ENCODE data around the gene SMIM5. TPM values are rescaled to one million over a fixed set of nuclear protein-coding genes. Genes with fewer than 3 reads are reported as not detected.

SMIM5 gene
- polyA plus RNA-seq, 1 donor from 2014 or later: 0.59 TPM

DNA sequence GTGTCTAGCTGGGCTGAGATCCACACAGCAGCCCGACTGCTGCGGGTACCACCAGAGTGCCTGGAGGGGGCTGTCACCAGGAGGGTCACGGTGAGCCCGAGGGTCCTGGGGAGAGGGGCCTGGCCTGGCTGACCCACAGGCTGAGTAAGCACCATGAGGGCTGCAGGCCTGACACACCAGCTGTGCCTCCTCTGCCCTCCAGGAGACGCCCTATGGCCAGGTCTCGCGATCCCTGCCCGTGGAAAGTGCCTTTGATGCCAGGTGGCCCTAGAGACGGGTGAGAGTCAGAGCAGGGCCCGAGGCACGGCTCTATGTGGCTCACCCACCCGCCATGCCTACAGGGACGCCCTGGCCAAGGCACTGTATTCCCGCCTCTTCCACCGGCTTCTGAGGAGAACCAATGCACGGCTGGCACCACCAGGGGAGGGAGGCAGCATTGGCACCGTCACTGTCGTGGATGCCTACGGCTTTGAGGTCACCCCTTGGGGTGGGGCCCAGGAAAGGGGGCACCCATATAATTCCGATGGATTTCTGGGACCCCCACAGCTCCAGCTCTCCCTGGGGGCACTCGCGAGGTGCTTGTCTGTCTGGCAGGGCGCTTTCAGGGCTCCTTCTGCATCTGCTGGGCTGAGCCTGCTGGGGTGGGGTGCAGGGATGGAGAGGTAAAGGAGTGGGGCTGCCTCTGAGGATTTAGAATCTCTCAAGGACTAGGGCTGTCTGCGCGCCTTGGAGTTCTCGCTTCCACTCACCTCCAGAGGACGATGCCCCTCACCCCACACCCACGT, 38.5 kb upstream of the SMIM5 start:
- H3K27ac ChIP-seq (ENCODE audit: low read length): no peak overlapping the region
- no peaks in the 10 kb centered on the region for H3K79me2 ChIP-seq (replicated peaks; ENCODE audit: insufficient read depth, low read length)
- H3K9me2 ChIP-seq (ENCODE audit: insufficient read depth, low read length): no peaks in the 10 kb centered on the region
- TF ChIP-seq EP300 (conservative IDR thresholded peaks at IDR 0.05; ENCODE audit: poor library complexity, severe bottlenecking) (no peak), MXI1 (conservative IDR thresholded peaks at IDR 0.05; ENCODE audit: poor library complexity, severe bottlenecking) (no peak)
- no peaks in the 10 kb centered on the region for H3K9me3 ChIP-seq (ENCODE audit: low read length)
- no peak overlapping the region for H3K4me3 ChIP-seq (ENCODE audit: low read length)
- H3F3A ChIP-seq (ENCODE audit: insufficient read depth, low read length, poor library complexity, severe bottlenecking): no peaks in the 10 kb centered on the region
- peaks cover 2% of the 10 kb centered on the region for H3K27me3 ChIP-seq (ENCODE audit: insufficient read depth, low read depth, low read length)
- H3K4me2 ChIP-seq (ENCODE audit: low read length): no peak overlapping the region
- no peak overlapping the region for H2AFZ ChIP-seq (ENCODE audit: low read depth, low read length)
- H4K20me1 ChIP-seq (ENCODE audit: insufficient read depth): no peaks in the 10 kb centered on the region
- no peak overlapping the region for H3K9ac ChIP-seq (ENCODE audit: low read length)
- no peaks in the 10 kb centered on the region for H3K36me3 ChIP-seq (ENCODE audit: insufficient read depth, low read length)

DNA sequence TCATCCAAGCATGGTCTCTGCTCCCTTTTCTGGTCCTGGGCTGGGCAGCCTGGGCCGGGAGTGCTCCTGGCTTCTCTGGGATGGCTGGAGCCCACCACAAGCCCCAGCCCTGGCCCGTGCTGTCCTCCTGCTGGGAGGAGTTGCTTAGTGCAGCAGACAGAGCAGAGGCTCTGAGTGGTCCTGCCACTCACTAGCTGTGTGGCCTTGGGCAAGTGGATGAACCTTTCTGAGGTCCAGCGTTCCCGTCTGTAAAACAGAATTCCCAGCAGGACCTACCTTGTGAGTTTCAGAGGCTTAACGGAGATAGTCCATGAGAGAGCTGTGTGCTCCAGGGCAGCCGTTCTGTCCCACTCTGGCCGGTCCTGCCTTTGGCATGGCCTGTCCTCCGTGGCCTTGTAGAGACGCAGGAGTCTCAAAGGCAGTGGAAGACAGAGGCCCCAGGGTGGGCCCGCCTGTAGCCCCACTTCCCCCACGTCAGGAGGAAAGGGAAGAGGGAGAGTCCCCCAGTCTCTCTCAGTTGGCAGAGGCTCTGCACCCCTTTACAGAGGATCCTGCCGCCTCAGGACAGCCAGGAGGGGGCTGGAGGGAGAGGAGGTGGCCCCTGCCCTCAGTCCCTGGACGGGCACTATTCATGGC, 37.8 kb upstream of the SMIM5 start:
- Histone ChIP-seq H3F3A (ENCODE audit: insufficient read depth, low read length, poor library complexity, severe bottlenecking) (no peaks in the 10 kb centered on the region), H3K9me2 (ENCODE audit: insufficient read depth, low read length) (no peaks in the 10 kb centered on the region), H3K79me2 (replicated peaks; ENCODE audit: insufficient read depth, low read length) (no peaks in the 10 kb centered on the region), H3K27ac (ENCODE audit: low read length) (no peak overlapping the region), H3K9me3 (ENCODE audit: low read length) (no peaks in the 10 kb centered on the region), H2AFZ (ENCODE audit: low read depth, low read length) (no peak overlapping the region), H3K9ac (ENCODE audit: low read length) (no peak overlapping the region), H3K27me3 (ENCODE audit: insufficient read depth, low read depth, low read length) (no peaks in the 10 kb centered on the region), H4K20me1 (ENCODE audit: insufficient read depth) (no peaks in the 10 kb centered on the region), H3K36me3 (ENCODE audit: insufficient read depth, low read length) (no peaks in the 10 kb centered on the region), H3K4me3 (ENCODE audit: low read length) (no peak overlapping the region), H3K4me2 (ENCODE audit: low read length) (no peak overlapping the region)
- no peak for TF ChIP-seq EZH2 (IDR thresholded peaks at IDR 0.05; ENCODE audit: borderline replicate concordance, insufficient read depth, low read length, poor library complexity, severe bottlenecking)
- TF ChIP-seq, protein P1, sequence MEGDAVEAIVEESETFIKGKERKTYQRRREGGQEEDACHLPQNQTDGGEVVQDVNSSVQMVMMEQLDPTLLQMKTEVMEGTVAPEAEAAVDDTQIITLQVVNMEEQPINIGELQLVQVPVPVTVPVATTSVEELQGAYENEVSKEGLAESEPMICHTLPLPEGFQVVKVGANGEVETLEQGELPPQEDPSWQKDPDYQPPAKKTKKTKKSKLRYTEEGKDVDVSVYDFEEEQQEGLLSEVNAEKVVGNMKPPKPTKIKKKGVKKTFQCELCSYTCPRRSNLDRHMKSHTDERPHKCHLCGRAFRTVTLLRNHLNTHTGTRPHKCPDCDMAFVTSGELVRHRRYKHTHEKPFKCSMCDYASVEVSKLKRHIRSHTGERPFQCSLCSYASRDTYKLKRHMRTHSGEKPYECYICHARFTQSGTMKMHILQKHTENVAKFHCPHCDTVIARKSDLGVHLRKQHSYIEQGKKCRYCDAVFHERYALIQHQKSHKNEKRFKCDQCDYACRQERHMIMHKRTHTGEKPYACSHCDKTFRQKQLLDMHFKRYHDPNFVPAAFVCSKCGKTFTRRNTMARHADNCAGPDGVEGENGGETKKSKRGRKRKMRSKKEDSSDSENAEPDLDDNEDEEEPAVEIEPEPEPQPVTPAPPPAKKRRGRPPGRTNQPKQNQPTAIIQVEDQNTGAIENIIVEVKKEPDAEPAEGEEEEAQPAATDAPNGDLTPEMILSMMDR (IDR thresholded peaks at IDR 0.05; ENCODE audit: poor library complexity, severe bottlenecking): no peak
- TF ChIP-seq RAD21 (conservative IDR thresholded peaks at IDR 0.05): no peak
- TF ChIP-seq, protein P2, sequence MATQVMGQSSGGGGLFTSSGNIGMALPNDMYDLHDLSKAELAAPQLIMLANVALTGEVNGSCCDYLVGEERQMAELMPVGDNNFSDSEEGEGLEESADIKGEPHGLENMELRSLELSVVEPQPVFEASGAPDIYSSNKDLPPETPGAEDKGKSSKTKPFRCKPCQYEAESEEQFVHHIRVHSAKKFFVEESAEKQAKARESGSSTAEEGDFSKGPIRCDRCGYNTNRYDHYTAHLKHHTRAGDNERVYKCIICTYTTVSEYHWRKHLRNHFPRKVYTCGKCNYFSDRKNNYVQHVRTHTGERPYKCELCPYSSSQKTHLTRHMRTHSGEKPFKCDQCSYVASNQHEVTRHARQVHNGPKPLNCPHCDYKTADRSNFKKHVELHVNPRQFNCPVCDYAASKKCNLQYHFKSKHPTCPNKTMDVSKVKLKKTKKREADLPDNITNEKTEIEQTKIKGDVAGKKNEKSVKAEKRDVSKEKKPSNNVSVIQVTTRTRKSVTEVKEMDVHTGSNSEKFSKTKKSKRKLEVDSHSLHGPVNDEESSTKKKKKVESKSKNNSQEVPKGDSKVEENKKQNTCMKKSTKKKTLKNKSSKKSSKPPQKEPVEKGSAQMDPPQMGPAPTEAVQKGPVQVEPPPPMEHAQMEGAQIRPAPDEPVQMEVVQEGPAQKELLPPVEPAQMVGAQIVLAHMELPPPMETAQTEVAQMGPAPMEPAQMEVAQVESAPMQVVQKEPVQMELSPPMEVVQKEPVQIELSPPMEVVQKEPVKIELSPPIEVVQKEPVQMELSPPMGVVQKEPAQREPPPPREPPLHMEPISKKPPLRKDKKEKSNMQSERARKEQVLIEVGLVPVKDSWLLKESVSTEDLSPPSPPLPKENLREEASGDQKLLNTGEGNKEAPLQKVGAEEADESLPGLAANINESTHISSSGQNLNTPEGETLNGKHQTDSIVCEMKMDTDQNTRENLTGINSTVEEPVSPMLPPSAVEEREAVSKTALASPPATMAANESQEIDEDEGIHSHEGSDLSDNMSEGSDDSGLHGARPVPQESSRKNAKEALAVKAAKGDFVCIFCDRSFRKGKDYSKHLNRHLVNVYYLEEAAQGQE (IDR thresholded peaks at IDR 0.05; ENCODE audit: borderline replicate concordance): no peak
- TF ChIP-seq EP300 (conservative IDR thresholded peaks at IDR 0.05; ENCODE audit: poor library complexity, severe bottlenecking): no peak
- TF ChIP-seq POLR2AphosphoS5 (IDR thresholded peaks at IDR 0.05): no peak
- no peak for TF ChIP-seq MXI1 (conservative IDR thresholded peaks at IDR 0.05; ENCODE audit: poor library complexity, severe bottlenecking)
- TF ChIP-seq TAF1 (IDR thresholded peaks at IDR 0.05; ENCODE audit: low read depth): no peak
- no peak for TF ChIP-seq SMC3 (conservative IDR thresholded peaks at IDR 0.05; ENCODE audit: poor library complexity)
